HepG2 (cell line): ENCODE measurements around the gene ANAPC2. TPM values are rescaled to one million over a fixed set of nuclear protein-coding genes. Genes with fewer than 3 reads are reported as not detected.

ENCODE experiments used
- HNRNPLL ChIP-seq: fragments of 200-400 bp; formaldehyde crosslinking; IDR thresholded peaks from 2 replicates; pipeline ENCODE4 v1.6.1; 2017; ENCODE audit warnings: mild to moderate bottlenecking, low read depth, low read length; ENCODE audit not compliant: poor library complexity, severe bottlenecking
- MED8 ChIP-seq: sonication (generic); formaldehyde crosslinking; IDR thresholded peaks from 2 replicates; pipeline ENCODE4 v1.8.1; 2023; ENCODE audit warnings: mild to moderate bottlenecking, missing genetic modification reagents; ENCODE audit not compliant: insufficient replicate concordance
- NFE2L1 ChIP-seq: sonication (generic); formaldehyde crosslinking; IDR thresholded peaks from 2 replicates; pipeline ENCODE4 v1.4.0; 2020; ENCODE audit warnings: missing genetic modification reagents, mild to moderate bottlenecking, borderline replicate concordance
- NFYB ChIP-seq: sonication (generic); formaldehyde crosslinking; IDR thresholded peaks from 2 replicates; pipeline ENCODE4 v1.4.0; 2020; ENCODE audit warnings: missing genetic modification reagents
- RARA ChIP-seq: IDR thresholded peaks from 2 replicates; pipeline ENCODE4 v1.6.1; 2016; ENCODE audit warnings: missing genetic modification reagents, missing compliant biosample characterization
- SUZ12 ChIP-seq: fragments of 150-350 bp; IDR thresholded peaks from 2 replicates; pipeline ENCODE4 v1.6.1; 2014; ENCODE audit warnings: low read depth, low read length
- TMF1 ChIP-seq: sonication (generic); formaldehyde crosslinking; IDR thresholded peaks from 2 replicates; pipeline ENCODE4 v1.8.1; 2022; ENCODE audit warnings: low read depth, missing genetic modification reagents
- ZMAT3 ChIP-seq: sonication (generic); formaldehyde crosslinking; conservative IDR thresholded peaks from 2 replicates; pipeline ENCODE4 v1.7.0; 2021; ENCODE audit warnings: missing genetic modification reagents
- ZNF225 ChIP-seq: sonication (generic); formaldehyde crosslinking; IDR thresholded peaks from 2 replicates; pipeline ENCODE4 v1.4.0; 2020; ENCODE audit warnings: mild to moderate bottlenecking, missing genetic modification reagents
- ZNF501 ChIP-seq: sonication (generic); formaldehyde crosslinking; IDR thresholded peaks from 2 replicates; pipeline ENCODE4 v1.5.1; 2020; ENCODE audit warnings: mild to moderate bottlenecking, moderate library complexity, missing genetic modification reagents
- ZNF556 ChIP-seq: sonication (generic); formaldehyde crosslinking; IDR thresholded peaks from 2 replicates; pipeline ENCODE4 v1.4.0; 2020; ENCODE audit warnings: mild to moderate bottlenecking, missing genetic modification reagents, borderline replicate concordance
- polyA plus RNA-seq, 8 experiments: library from polyadenylated mRNA; depleted of rRNA in 3 of 8; stranded (reverse) in 7 of 8; unstranded in 1 of 8; fragments of >200 nt; fragmentation: Illumina TruSeq in 4 of 8; extraction: Trizol in 4 of 8; gene quantifications; 2 replicates each; pipeline versions ENCODE4 v1.2.1 to v1.2.3, GENCODE V29; 2011 to 2016; ENCODE audit warnings: low read depth in 4 of 8, missing spikeins in 1 of 8, mixed read lengths in 1 of 8; ENCODE audit not compliant: insufficient read depth in 1 of 8
- total RNA-seq, 5 experiments: library from RNA; depleted of rRNA; stranded (reverse); fragments of >200 nt; fragmentation: Illumina TruSeq; extraction: Trizol; gene quantifications; 2 replicates each; pipeline ENCODE4 v1.2.3, GENCODE V29; 2016; ENCODE audit warnings: low read depth in 1 of 5
- TF ChIP-seq, protein P1 (sequence below): IDR thresholded peaks from 2 replicates; pipeline ENCODE4 v1.6.1; 2018; ENCODE audit warnings: missing genetic modification reagents, mild to moderate bottlenecking, missing compliant biosample characterization
- TF ChIP-seq, protein P2 (sequence below): sonication (generic); formaldehyde crosslinking; IDR thresholded peaks from 2 replicates; pipeline ENCODE4 v1.4.0; 2020; ENCODE audit warnings: missing genetic modification reagents
- TF ChIP-seq, protein P3 (sequence below): sonication (generic); formaldehyde crosslinking; IDR thresholded peaks from 2 replicates; pipeline ENCODE4 v1.4.0; 2020; ENCODE audit warnings: missing genetic modification reagents, mild to moderate bottlenecking, borderline replicate concordance
- TF ChIP-seq, protein P4 (sequence below): IDR thresholded peaks from 2 replicates; pipeline ENCODE4 v1.6.1; 2012; ENCODE audit warnings: low read length, improper control_type of control experiment
- TF ChIP-seq, protein P5 (sequence below): sonication (generic); formaldehyde crosslinking; IDR thresholded peaks from 2 replicates; pipeline ENCODE4 v1.9.0; 2021; ENCODE audit warnings: missing genetic modification reagents, mild to moderate bottlenecking, borderline replicate concordance

The ANAPC2 gene
- total and polyA plus RNA-seq, 2 of the 13 experiments (the other 11 are each of a cell fraction or from before 2014, with no cell fraction given): 12.3 to 15.4 TPM

GRCh38 chr9:137222190-137223077, 34.1 kb upstream of the ANAPC2 start, which contains the start of gene RNF208 (continued):
- TF ChIP-seq NFYB (CRISPR knock-in tag) (0 out of 2 replicates have a peak, but pooled peaks have one; percentile 17), ZNF556 (no peak), ZMAT3 (CRISPR knock-in tag) (0 out of 2 replicates have a peak, but pooled peaks have one; percentile 25), ZNF225 (CRISPR knock-in tag) (0 out of 2 replicates have a peak, but pooled peaks have one; percentile 72), MED8 (CRISPR knock-in tag) (peak; percentile 52), HNRNPLL (peak; percentile 4), ZNF501 (CRISPR knock-in tag) (0 out of 2 replicates have a peak, but pooled peaks have one; percentile 12), TMF1 (CRISPR knock-in tag) (0 out of 2 replicates have a peak, but pooled peaks have one; percentile 28), NFE2L1 (CRISPR knock-in tag) (peak; percentile 51; the same call in 1 of the 2 replicates), RARA (CRISPR knock-in tag) (0 out of 2 replicates have a peak, but pooled peaks have one; percentile 5), SUZ12 (no peak)
- TF ChIP-seq, protein P1, sequence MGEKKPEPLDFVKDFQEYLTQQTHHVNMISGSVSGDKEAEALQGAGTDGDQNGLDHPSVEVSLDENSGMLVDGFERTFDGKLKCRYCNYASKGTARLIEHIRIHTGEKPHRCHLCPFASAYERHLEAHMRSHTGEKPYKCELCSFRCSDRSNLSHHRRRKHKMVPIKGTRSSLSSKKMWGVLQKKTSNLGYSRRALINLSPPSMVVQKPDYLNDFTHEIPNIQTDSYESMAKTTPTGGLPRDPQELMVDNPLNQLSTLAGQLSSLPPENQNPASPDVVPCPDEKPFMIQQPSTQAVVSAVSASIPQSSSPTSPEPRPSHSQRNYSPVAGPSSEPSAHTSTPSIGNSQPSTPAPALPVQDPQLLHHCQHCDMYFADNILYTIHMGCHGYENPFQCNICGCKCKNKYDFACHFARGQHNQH: 0 out of 2 replicates have a peak, but pooled peaks have one; percentile 14
- TF ChIP-seq, protein P2, sequence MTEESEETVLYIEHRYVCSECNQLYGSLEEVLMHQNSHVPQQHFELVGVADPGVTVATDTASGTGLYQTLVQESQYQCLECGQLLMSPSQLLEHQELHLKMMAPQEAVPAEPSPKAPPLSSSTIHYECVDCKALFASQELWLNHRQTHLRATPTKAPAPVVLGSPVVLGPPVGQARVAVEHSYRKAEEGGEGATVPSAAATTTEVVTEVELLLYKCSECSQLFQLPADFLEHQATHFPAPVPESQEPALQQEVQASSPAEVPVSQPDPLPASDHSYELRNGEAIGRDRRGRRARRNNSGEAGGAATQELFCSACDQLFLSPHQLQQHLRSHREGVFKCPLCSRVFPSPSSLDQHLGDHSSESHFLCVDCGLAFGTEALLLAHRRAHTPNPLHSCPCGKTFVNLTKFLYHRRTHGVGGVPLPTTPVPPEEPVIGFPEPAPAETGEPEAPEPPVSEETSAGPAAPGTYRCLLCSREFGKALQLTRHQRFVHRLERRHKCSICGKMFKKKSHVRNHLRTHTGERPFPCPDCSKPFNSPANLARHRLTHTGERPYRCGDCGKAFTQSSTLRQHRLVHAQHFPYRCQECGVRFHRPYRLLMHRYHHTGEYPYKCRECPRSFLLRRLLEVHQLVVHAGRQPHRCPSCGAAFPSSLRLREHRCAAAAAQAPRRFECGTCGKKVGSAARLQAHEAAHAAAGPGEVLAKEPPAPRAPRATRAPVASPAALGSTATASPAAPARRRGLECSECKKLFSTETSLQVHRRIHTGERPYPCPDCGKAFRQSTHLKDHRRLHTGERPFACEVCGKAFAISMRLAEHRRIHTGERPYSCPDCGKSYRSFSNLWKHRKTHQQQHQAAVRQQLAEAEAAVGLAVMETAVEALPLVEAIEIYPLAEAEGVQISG (CRISPR knock-in tag): 0 out of 2 replicates have a peak, but pooled peaks have one; percentile 3
- TF ChIP-seq, protein P3, sequence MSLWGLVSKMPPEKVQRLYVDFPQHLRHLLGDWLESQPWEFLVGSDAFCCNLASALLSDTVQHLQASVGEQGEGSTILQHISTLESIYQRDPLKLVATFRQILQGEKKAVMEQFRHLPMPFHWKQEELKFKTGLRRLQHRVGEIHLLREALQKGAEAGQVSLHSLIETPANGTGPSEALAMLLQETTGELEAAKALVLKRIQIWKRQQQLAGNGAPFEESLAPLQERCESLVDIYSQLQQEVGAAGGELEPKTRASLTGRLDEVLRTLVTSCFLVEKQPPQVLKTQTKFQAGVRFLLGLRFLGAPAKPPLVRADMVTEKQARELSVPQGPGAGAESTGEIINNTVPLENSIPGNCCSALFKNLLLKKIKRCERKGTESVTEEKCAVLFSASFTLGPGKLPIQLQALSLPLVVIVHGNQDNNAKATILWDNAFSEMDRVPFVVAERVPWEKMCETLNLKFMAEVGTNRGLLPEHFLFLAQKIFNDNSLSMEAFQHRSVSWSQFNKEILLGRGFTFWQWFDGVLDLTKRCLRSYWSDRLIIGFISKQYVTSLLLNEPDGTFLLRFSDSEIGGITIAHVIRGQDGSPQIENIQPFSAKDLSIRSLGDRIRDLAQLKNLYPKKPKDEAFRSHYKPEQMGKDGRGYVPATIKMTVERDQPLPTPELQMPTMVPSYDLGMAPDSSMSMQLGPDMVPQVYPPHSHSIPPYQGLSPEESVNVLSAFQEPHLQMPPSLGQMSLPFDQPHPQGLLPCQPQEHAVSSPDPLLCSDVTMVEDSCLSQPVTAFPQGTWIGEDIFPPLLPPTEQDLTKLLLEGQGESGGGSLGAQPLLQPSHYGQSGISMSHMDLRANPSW: no peak
- TF ChIP-seq, protein P4, sequence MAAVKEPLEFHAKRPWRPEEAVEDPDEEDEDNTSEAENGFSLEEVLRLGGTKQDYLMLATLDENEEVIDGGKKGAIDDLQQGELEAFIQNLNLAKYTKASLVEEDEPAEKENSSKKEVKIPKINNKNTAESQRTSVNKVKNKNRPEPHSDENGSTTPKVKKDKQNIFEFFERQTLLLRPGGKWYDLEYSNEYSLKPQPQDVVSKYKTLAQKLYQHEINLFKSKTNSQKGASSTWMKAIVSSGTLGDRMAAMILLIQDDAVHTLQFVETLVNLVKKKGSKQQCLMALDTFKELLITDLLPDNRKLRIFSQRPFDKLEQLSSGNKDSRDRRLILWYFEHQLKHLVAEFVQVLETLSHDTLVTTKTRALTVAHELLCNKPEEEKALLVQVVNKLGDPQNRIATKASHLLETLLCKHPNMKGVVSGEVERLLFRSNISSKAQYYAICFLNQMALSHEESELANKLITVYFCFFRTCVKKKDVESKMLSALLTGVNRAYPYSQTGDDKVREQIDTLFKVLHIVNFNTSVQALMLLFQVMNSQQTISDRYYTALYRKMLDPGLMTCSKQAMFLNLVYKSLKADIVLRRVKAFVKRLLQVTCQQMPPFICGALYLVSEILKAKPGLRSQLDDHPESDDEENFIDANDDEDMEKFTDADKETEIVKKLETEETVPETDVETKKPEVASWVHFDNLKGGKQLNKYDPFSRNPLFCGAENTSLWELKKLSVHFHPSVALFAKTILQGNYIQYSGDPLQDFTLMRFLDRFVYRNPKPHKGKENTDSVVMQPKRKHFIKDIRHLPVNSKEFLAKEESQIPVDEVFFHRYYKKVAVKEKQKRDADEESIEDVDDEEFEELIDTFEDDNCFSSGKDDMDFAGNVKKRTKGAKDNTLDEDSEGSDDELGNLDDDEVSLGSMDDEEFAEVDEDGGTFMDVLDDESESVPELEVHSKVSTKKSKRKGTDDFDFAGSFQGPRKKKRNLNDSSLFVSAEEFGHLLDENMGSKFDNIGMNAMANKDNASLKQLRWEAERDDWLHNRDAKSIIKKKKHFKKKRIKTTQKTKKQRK: no peak
- TF ChIP-seq, protein P5, sequence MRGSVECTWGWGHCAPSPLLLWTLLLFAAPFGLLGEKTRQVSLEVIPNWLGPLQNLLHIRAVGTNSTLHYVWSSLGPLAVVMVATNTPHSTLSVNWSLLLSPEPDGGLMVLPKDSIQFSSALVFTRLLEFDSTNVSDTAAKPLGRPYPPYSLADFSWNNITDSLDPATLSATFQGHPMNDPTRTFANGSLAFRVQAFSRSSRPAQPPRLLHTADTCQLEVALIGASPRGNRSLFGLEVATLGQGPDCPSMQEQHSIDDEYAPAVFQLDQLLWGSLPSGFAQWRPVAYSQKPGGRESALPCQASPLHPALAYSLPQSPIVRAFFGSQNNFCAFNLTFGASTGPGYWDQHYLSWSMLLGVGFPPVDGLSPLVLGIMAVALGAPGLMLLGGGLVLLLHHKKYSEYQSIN (CRISPR knock-in tag): no peak
